Left forelimb (tissue), 1 donor: ENCODE data around the gene TMEM37.

Source experiments
- DNase-seq: peaks from one replicate; pipeline ENCODE4 v3.0.0-alpha.2; 2018; ENCODE audit warnings: low spot score

Gene TMEM37

GRCh38 chr2:119478188-119478977, 46.7 kb downstream of the TMEM37 start:
- peak; percentile 53 for DNase-seq

- DNase-seq, result no peak
These were observed 47.3 kb downstream of the TMEM37 start for GRCh38 chr2:119478978-119479295.

GRCh38 chr2:119480184-119480583, 48.5 kb downstream of the TMEM37 start:
- no peak for DNase-seq

- no peak for DNase-seq
These were observed 49.1 kb downstream of the TMEM37 start for GRCh38 chr2:119480718-119481142.

DNA sequence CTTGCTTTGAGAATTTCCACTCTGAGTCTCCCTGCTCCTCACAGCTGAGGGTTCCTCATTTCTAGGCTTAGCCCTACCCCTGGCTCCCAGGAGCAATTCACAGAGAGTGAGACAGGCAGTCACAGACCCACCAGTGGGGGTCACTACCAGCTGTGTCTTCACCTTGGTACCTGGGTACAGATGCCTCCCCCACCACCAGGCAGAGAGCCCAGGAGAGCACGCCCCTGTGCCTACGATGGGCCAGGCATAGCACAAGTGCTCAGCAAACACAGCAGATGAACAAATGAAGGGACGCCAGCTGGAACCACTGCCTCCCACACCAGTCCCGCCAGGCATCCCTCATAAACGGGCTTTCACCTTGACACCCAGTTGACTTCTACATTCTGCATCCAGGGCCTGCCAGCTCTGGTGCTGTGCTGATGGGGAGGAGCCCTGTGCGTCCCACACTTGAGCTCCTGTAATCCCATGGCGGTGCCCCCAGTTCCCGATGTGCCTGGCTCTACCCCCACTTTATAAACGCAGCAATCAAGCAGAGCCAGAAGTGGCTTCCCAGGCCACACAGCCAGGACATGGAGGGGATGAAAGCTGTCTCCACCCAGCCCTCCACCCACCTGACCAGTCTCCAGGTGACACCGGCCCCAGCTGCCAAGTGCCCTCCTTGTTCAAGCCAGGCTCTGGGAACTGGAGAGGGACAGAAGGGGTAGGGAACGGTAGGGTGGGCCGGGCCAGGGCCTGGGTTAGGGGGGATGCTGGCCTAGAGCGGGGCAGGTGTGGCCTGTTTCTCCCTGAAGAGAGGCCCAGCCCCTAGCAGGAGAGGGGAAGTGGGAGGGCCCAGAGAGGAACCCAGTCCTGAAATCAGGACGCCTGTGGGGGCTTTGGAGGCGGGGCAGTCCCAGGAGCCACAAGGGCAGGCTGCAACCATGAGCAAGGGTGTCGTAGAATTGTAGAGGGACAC, 50.1 kb downstream of the TMEM37 start:
- DNase-seq, result peak; percentile 55

DNA sequence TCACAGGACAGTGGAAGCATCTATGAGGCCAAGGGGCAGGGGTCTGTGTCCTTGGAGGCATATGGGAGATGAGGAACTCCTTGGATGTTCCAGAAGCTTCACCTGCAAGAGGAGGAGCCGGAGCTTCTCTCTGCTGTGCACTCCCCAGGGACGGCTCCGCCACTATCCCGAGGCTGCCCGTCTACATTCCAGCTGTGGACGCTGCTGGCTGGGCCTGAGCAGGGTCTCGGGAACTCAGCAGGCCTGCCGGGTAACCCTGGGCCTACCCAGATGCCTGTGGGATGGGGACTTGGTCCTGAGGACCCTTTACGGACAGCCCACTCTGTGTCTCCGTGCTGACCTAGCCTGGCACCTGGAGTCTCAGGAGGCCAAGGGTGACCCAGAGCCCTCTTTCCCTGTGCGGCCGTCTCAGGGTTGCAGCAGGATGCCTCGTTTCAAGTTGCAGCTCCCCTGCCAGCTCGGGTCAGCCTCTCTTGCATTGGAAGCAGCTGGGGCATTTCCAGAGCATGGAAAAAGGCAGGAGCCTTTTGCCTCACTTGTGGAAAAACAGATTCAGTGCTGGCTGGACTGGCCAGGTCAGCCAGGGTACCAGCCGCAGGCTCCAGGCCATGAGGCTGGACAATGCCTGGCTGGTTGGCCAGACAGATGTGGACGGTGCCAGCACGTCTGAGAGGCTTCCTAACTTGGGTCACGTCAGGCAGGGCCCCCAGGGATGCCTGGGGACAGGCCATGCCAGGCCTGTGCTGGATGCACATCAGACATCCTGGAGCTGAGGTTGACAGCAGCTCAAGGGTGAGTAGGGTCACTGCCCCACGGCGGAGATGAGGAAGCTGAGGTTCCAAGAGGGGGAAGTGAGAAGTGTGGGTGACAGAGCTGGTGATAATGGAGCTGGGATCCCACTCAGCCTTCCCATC, 51.1 kb downstream of the TMEM37 start:
- DNase-seq, result peak; percentile 59

DNA sequence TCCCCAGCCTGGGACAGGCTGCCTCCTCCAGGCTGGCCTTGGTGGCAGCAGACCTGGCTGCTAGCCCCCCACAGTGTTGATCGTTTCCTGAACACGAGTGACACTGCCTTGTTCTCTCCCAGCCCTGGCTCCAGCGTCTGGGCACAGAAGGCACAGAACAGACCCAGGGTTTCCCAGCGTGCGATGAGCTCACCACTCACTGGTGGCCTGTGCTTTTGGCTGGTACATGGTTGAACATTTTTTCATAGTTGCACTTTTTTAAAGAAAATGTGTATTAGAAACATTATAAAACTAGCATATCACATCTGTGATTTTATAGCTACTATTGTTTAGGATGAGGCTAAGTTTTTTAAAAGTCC, 51.7 kb downstream of the TMEM37 start:
- no peak for DNase-seq

- no peak for DNase-seq
These were observed 52.5 kb downstream of the TMEM37 start for GRCh38 chr2:119483896-119484718.

- no peak for DNase-seq
These were observed 53.2 kb downstream of the TMEM37 start for GRCh38 chr2:119484834-119485233.

- peak; percentile 62 for DNase-seq
These were observed 53.9 kb downstream of the TMEM37 start for GRCh38 chr2:119485336-119486110.

DNA sequence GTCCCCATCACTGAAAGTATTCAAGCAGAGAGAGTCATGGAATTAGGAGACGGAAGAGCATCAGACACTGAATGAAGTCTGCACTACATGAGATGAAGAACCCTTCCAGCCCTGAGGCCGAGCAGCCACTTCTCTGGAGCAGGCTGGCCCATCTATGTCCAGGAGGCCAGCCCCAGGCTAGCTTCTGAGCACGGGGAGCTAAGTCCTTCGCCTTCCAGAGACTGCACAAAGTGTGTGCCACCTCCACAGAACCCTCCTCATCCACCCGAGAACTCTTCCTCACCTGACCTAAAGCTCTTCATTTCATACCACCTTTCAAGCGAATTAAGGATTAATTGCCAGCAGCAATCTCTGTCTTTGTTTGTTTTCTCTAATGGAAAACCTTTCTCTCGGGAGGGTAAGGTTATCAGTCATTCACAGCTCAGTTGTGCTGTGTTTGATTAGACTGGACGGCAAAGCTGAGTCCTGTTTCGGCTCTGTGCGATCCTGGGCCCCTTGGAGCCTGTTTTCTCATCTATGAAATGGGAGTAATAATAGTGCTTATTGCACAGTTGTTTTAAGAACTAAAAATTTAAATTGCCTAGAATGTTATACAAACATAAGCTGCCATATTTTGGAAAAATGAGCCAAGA, 54.7 kb downstream of the TMEM37 start:
- no peak for DNase-seq

DNA sequence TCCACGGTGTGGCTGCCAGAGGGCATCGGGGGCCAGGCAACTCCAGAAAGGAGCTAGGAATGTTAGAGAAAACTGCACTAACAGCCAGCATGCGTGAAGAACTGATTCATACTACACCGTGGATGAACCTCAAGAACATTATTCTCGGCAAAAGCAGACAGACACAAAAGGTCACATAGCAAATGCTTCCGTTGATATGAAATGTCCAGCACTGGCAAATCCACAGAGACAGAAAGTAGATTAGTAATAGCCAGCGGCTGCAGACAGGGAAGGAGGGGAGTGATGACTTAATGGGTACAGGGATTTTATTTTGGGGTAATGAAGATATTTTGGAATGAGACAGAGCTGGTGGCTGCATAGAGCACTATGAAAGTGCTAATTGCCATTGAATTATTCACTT, 55.2 kb downstream of the TMEM37 start:
- no peak for DNase-seq

- peak; percentile 55 for DNase-seq
These were observed 56.0 kb downstream of the TMEM37 start for GRCh38 chr2:119487434-119488244.
